ENCODE measurements around the gene RBM43.

The RBM43 gene

DNA sequence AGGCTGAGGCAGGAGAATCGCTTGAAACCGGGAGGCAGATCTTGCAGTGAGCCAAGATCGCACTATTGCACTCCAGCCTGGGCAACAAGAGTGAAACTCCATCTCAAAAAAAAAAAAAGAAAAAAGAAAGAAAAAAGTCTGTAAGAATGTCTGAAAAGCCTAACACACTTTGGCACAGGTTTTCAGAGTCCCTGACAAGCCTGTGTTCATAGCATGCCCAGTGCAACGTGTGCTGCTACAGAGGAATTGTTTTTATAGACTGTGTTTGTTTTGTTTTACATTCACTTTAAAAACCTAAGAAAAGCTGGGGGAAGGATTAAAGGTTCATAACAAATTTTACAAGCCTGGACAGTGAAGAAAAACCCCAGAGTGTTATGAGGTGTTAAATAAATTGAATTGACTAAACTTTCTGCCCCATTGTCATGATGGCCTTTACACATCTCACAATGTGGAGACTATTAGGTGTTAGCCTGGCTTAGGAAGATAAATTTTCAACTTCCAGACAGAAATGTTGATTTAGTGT lies 55.2 kb downstream of the RBM43 start:
- DNase-seq = no peak

DNA sequence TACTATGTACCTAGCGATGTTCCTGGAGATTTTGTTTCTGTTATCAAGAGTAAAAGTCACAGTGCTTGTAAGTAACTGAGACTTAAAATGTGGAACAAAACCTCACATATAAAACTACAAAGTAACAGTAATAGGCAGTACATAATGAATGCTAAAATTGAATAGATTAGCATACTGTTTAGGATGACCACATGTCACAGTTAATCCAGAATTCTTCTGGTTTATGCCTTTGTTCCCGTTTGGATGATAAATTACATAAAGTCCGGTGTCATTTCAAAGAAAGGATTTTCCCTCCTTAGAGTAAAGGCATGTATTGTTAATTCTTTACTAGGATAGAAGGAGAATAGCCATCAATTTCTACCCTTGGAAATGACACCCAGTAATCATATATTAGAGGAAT lies 56.1 kb downstream of the RBM43 start:
- DNase-seq = no peak

DNA sequence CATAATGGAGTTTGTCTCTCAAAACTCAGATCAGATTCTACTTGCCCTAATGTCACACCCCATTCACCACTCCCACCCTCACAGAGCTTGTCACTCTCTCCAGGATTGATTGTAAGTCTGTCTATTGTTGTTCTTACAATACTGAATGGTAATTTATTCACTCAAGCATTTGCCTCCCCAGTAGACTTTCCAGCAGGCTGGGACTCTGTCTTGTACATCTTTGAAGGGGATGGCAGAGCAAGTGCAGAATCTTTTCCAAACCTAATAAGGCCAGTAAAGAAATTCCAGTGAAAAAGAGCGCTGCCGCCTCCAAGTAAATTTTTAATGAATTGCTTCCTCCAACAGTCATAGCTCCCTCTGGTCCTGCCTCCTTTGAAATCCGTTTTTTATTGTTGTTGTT lies 56.9 kb downstream of the RBM43 start:
- DNase-seq = no peak

DNA sequence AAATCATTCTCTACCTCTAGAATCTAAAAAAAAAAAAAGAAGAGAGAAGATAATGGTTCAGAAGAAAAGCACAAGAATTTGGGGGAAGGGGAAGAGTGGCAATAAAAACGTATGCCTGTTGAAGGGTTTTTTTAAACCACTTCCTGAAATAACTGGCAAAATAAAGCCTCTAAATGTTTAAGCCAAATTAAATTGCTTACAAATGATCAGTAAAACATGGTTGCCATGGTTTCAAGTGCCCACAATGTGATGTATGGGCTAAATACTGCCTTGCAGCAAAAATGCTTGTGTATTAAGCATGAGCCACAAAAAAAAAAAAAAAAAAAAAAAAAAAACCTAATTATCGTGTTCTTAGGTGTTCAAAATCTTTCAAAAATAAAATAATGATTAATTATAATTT lies 60.8 kb downstream of the RBM43 start:
- no peak for DNase-seq

DNA sequence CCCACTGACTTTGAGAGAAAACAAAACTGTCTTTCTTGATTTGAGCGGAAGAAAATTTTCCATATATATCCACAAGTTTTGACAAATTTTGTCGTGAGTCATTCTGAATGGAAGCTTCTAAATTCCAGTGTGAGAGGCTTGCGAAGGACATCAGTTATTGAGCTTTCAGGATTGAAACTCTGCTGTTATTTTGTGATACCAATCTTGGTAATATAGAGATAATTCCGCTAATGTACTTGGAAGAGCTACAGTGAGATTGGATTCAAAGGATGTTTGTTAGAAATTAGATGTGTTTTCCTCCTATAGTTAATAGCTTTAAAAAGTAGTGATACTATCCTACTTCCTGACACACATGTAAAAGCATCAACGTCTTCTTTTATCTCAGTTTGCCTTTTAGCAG lies 61.4 kb downstream of the RBM43 start:
- DNase-seq = no peak

DNA sequence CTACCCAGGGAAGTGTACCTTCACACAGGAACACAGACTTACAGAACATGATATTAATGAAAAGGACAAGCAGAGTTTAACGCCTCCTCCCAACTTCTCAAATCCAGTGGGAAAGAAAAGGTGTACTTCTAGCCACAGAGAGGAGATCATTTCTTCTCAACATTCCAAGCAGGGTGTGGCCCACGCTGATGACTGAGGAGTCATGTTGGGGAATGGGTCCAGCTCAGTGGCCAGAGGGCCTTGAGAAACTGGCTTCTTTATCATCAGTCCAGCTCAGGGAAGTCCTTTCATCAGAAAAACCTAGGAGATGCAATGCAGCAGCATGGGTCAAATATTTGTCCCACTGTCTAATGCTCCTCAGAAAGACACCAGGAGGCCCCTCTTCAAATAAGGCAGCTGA lies 63.0 kb downstream of the RBM43 start:
- no peak for DNase-seq
